GM21619 (cell line): ENCODE measurements around the gene IRF9.

Source experiments
- ATAC-seq: cut with Tn5 transposase; IDR thresholded peaks from one replicate; pipeline ENCODE4 v1.9.1; 2021; ENCODE audit not compliant: unreplicated experiment

Gene IRF9

GRCh38 chr14:24146978-24147760, 13.9 kb upstream of the IRF9 start, which contains the start of gene RNF31:
Gene RNF31 (plus strand): TSS chr14:24147498. CDS start chr14:24147699, 201 bp downstream.
- peak; percentile 72 for ATAC-seq

GRCh38 chr14:24147761-24148428, 13.2 kb upstream of the IRF9 start:
- ATAC-seq, result no peak

DNA sequence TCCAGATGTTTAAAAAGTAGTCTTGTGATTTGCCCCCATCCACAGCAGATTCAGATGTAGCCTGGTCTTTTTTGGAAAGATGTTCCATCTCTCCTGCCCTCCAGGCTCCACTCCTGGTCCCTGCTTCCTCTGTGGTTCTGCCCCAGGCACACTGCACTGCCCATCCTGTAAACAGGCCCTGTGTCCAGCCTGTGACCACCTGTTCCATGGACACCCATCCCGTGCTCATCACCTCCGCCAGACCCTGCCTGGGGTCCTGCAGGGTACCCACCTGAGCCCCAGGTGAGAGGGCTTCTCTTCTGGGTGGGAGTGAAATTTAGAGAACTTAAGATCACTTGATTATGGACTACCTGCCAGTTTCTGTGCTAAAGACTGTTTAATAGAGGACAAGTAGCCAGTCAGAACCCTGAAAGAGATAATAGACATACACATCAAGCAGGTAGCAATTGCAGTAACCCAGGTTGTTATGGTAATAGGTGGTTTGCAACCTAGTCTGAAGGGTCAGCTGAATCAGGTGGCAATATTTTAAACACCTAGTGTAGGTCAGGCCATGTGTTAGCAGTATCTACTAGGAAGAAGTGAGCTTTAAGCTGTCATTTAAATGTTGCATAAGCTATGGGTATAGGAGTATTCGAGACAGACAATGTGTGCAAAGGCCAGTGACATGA, 11.6 kb upstream of the IRF9 start:
- ATAC-seq, result no peak

- ATAC-seq, result no peak
Measured at GRCh38 chr14:24150061-24150460, 11.0 kb upstream of the IRF9 start.

GRCh38 chr14:24150567-24150966, 10.5 kb upstream of the IRF9 start:
- ATAC-seq, result no peak

DNA sequence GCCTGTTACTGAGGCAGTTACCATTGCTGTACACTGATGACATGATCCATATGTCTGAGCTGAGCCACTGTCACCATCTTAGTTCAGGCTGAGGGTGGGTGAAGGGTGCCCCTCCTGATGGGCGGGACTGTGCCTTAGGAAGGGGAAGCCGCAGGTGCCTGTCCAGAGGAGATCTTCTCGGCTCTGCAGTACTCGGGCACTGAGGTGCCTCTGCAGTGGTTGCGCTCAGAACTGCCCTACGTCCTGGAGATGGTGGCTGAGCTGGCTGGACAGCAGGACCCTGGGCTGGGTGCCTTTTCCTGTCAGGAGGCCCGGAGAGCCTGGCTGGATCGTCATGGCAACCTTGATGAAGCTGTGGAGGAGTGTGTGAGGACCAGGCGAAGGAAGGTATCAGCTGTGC, 10.1 kb upstream of the IRF9 start:
- no peak for ATAC-seq

- no peak for ATAC-seq
Measured at GRCh38 chr14:24151404-24152080, 9.5 kb upstream of the IRF9 start.

DNA sequence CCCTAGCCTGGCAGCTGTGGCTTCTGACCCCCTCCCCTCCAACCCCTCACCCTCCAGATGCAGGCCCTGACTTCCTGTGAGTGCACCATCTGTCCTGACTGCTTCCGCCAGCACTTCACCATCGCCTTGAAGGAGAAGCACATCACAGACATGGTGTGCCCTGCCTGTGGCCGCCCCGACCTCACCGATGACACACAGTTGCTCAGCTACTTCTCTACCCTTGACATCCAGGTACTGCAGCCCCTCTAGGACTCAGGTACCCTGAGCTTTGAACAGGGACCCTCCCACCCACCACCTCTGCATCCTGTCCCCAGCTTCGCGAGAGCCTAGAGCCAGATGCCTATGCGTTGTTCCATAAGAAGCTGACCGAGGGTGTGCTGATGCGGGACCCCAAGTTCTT, 6.0 kb upstream of the IRF9 start:
- ATAC-seq, result no peak

DNA sequence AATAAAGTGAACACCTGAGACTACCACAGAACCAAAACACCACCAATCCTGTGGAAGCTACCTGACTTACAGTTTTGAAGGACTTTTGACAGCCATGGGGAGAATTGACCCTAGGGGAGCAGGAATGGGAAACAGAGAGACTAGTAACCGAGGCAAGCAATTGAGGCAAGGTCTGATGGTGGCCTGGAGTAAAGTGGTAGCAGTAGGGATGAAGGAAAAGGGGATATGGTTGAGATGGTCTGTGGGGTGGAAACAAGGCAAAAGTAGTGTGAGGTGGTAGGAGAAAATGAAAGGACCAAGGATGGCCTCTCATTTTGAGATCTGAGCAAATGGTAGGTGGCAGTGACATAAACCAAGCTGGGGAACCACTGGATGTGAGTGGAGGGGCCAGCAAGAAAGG, 4.2 kb upstream of the IRF9 start:
- ATAC-seq, result no peak

DNA sequence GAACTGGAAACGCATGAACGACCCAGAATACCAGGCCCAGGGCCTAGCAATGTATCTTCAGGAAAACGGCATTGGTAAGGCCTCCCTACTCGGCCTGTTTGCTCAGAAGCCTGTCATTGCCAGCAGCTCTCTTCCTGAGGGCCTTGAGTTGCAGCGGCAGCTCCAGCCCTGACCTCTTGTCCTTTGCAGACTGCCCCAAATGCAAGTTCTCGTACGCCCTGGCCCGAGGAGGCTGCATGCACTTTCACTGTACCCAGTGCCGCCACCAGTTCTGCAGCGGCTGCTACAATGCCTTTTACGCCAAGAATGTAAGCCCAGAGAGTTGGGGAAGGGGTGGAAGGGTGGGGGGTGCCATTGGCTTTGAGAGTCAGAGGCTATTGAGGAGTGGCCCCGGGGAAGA, 3.7 kb upstream of the IRF9 start:
- no peak for ATAC-seq

DNA sequence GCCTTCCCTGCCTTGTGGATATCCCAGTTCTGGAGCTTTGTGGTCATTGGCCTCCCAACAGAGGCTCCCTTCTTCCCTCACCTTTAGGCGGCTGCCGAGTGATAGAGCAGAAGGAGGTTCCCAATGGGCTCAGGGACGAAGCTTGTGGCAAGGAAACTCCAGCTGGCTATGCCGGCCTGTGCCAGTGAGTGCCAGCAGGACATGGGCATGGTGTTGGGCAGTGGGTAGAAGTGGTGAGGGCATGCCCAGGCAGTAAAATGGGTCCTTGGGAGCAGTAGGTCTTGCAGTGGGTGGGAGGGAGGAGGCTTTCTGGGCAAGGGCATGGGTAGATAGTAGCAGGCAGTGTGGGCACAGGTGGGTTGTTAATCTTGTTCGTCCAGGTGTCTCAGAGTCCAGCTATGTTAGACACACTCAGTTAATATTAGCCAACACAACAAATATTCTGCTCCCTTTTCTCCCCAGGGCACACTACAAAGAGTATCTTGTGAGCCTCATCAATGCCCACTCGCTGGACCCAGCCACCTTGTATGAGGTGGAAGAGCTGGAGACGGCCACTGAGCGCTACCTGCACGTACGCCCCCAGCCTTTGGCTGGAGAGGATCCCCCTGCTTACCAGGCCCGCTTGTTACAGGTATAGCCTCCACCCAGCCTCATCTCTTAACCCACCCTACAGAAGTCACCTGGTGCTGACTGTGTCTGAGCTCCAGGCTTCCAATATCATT, 1.1 kb upstream of the IRF9 start:
- ATAC-seq, result no peak

DNA sequence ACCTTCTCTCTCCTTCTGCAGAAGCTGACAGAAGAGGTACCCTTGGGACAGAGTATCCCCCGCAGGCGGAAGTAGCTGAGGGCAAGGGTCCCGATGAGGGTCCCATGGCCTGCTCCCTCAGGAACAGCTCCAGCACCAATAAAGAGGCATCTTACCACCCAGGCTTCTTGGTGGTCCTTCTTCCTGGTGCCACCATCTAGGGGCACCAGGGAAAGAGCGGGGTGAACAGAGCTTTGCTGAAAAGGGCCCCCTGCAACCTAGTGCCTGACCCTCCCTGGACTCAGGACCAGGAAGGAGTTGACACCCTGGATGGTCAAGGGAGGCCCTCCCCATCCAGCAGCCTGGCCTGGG, 591 bp upstream of the IRF9 start:
- no peak for ATAC-seq

DNA sequence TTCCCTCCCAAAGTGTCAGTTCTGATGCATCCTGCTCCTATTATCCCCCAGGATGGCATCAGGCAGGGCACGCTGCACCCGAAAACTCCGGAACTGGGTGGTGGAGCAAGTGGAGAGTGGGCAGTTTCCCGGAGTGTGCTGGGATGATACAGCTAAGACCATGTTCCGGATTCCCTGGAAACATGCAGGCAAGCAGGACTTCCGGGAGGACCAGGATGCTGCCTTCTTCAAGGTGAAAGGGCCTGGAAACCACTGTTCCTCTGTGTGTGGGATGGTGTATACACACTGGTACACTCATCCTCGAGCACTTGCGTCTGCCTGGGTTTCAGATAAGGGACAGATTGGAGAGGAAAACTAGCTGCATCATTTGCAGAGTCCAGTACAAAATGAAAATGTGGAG, 1.0 kb downstream of the IRF9 start:
- ATAC-seq, result no peak

DNA sequence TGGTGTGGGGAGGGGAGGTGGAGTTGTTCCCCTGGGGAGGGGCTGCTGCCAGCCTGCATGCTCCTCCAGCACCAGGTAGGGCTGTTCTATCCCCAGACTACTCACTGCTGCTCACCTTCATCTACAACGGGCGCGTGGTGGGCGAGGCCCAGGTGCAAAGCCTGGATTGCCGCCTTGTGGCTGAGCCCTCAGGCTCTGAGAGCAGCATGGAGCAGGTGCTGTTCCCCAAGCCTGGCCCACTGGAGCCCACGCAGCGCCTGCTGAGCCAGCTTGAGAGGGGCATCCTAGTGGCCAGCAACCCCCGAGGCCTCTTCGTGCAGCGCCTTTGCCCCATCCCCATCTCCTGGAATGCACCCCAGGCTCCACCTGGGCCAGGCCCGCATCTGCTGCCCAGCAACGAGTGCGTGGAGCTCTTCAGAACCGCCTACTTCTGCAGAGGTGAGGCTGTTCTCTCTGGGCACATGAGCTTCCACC, 3.5 kb downstream of the IRF9 start:
- no peak for ATAC-seq

DNA sequence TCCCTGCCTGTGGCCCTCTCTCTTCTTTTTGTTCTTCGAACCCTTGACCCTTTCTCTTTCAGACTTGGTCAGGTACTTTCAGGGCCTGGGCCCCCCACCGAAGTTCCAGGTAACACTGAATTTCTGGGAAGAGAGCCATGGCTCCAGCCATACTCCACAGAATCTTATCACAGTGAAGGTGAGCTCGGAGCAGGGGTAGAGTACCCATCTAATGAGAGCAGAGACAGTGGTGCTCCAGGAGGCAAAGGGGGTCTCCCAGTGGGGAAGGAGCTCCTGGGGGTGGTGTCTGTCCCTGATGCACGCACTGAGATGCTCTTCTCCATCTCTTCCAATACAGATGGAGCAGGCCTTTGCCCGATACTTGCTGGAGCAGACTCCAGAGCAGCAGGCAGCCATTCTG, 4.7 kb downstream of the IRF9 start:
- ATAC-seq, result no peak

DNA sequence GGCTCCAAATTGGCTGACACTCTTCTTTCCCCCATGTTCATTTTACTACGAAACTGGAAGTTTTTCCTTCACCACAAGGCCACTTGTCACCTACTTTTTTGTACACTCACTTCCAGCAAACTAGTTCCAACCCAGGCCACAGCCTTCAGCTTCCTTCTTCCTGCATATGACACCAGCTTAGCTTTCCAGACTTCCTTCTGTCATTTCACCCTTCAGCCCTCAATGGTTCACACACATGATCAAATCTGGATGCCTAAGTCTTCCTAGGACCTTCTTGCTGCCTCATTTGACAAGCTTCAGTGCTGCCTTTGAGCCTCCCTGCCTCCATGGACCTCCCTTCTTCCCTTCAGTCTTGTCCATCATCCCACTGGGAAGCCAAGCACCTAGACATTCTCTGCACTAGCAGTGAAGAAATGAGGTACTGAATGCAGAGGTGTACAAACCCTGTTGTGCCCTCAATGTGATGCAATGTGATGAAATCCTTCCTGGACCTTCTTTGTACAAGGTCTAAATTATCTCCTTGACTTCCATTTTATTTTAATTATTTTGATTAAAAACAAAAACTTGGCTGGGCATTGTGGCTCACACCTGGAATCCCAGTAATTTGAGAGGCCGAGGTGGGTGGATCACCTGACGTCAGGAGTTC, 6.5 kb downstream of the IRF9 start:
- no peak for ATAC-seq

DNA sequence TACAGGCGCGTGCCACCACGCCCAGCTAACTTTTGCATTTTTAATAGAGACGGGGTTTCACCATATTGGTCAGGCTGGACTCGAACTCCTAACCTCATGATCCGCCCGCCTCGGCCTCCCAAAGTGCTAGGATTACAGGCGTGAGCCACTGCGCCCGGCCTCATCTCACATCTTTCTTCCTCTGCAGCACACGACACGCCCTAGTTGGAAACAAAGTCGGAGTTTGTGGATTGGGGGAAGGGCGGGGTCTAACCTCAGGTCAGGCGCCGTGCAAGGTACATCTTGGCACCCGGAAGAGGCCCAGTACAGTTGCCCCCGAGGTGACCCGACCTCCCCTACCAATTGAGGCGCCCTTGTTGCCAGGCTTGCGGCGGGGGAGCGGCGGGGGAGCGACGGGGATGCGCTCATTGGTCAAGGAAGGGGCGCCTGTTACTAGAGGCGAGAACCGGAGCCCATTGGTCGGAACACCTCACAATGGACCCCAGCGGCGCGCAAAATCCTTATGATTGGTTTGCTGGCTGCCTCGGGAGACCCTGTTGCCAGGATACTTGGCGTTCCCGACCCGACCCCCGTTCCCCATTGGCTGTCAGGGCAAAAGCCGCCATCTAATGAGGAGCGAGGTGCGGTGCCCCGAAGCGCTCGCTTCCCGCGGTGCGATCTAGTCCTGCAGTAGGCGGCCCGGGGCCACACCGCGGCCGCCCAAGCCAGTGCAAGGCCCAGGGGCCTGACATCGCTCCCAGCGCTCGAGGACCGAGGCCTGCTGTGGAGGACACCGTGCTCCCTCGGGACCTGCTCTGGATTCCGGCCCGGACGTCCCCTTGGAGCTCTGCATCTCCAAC, 10.6 kb downstream of the IRF9 start, which contains the start of gene REC8:
Gene REC8 (plus strand): TSS at position 659 of the 839 bp plus-strand sequence. CDS start 473 bp downstream, outside the sequence.
- ATAC-seq, result peak; percentile 86

- ATAC-seq, result no peak
Measured at GRCh38 chr14:24172261-24172860, 11.3 kb downstream of the IRF9 start.

DNA sequence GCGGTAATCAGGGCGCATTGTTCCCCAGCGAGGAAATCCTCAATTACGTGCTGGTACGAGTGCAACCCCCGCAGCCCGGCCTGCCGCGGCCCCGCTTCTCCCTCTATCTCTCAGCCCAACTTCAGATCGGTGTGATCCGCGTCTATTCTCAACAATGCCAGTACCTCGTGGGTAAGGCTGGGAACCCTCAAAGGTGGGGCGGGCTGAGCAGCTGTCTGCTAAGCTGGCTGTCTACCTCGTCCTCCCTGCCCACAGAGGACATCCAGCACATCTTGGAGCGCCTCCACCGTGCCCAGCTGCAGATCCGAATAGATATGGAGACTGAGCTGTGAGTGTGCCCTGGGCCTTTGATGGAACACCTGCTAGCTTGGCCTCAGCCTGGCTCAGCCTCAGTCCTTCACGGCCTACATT, 11.8 kb downstream of the IRF9 start:
- ATAC-seq, result no peak
